Measurements from ENCODE around the gene STUM. TPM values are rescaled to one million over a fixed set of nuclear protein-coding genes. Genes with fewer than 3 reads are reported as not detected.

STUM gene
- total RNA-seq, 1 experiment from 2014 or later: not detected

GRCh38 chr1:226588484-226588883, 39.9 kb downstream of the STUM start:
- CTCF ChIA-PET: no interaction called here
- no peak for DNase-seq
- Mint-ChIP-seq H3K9me3 (ENCODE audit: low read depth, unreplicated experiment) (no peaks in the 10 kb centered on the region), H3K27ac (ENCODE audit: unreplicated experiment) (no peak overlapping the region), H3K4me3 (ENCODE audit: low read depth, unreplicated experiment) (no peak overlapping the region), H3K36me3 (ENCODE audit: insufficient read depth, unreplicated experiment) (no peaks in the 10 kb centered on the region), H3K27me3 (ENCODE audit: unreplicated experiment) (peaks cover 27% of the 10 kb centered on the region), H3K4me1 (ENCODE audit: low read depth, unreplicated experiment) (no peaks in the 10 kb centered on the region)
- BruUV-seq (replicated peaks): no TSS peak
- intact Hi-C loops (cut with micrococcal nuclease; ENCODE audit: unreplicated experiment): no loop called here
- TF ChIP-seq CTCF (IDR thresholded peaks at IDR 0.05; ENCODE audit: unreplicated experiment): no peak

GRCh38 chr1:226589008-226589733, 40.6 kb downstream of the STUM start:
- TF ChIP-seq CTCF (IDR thresholded peaks at IDR 0.05; ENCODE audit: unreplicated experiment): no peak
- H3K4me1 Mint-ChIP-seq (ENCODE audit: low read depth, unreplicated experiment): no peaks in the 10 kb centered on the region
- no peak for DNase-seq
- CTCF ChIA-PET: interaction anchor here (0.6 kb wide), 1 partner anchor 267 kb away, joined by 3 read pairs; no protein-coding TSS in a partner anchor
- no peak overlapping the region for H3K4me3 Mint-ChIP-seq (ENCODE audit: low read depth, unreplicated experiment)
- no peak overlapping the region for H3K27ac Mint-ChIP-seq (ENCODE audit: unreplicated experiment)
- peaks cover 34% of the 10 kb centered on the region for H3K27me3 Mint-ChIP-seq (ENCODE audit: unreplicated experiment)
- no peaks in the 10 kb centered on the region for H3K9me3 Mint-ChIP-seq (ENCODE audit: low read depth, unreplicated experiment)
- H3K36me3 Mint-ChIP-seq (ENCODE audit: insufficient read depth, unreplicated experiment): no peaks in the 10 kb centered on the region
- BruUV-seq (replicated peaks): no TSS peak
- intact Hi-C loops (cut with micrococcal nuclease; ENCODE audit: unreplicated experiment): no loop called here

GRCh38 chr1:226590614-226591013, 42.0 kb downstream of the STUM start:
- DNase-seq: no peak
- H3K9me3 Mint-ChIP-seq (ENCODE audit: low read depth, unreplicated experiment): peaks cover 2% of the 10 kb centered on the region
- H3K4me1 Mint-ChIP-seq (ENCODE audit: low read depth, unreplicated experiment): no peaks in the 10 kb centered on the region
- CTCF ChIA-PET: no interaction called here
- H3K4me3 Mint-ChIP-seq (ENCODE audit: low read depth, unreplicated experiment): no peak overlapping the region
- H3K36me3 Mint-ChIP-seq (ENCODE audit: insufficient read depth, unreplicated experiment): no peaks in the 10 kb centered on the region
- peaks cover 48% of the 10 kb centered on the region for H3K27me3 Mint-ChIP-seq (ENCODE audit: unreplicated experiment)
- TF ChIP-seq CTCF (IDR thresholded peaks at IDR 0.05; ENCODE audit: unreplicated experiment): no peak
- H3K27ac Mint-ChIP-seq (ENCODE audit: unreplicated experiment): no peak overlapping the region
- BruUV-seq (replicated peaks): no TSS peak
- intact Hi-C loops (cut with micrococcal nuclease; ENCODE audit: unreplicated experiment): no loop called here

GRCh38 chr1:226593541-226593940, 45.0 kb downstream of the STUM start:
- Mint-ChIP-seq H3K9me3 (ENCODE audit: low read depth, unreplicated experiment) (peaks cover 2% of the 10 kb centered on the region), H3K36me3 (ENCODE audit: insufficient read depth, unreplicated experiment) (no peaks in the 10 kb centered on the region), H3K4me3 (ENCODE audit: low read depth, unreplicated experiment) (no peak overlapping the region), H3K27ac (ENCODE audit: unreplicated experiment) (no peak overlapping the region), H3K4me1 (ENCODE audit: low read depth, unreplicated experiment) (no peaks in the 10 kb centered on the region), H3K27me3 (ENCODE audit: unreplicated experiment) (peaks cover 77% of the 10 kb centered on the region)
- DNase-seq: no peak
- no peak for TF ChIP-seq CTCF (IDR thresholded peaks at IDR 0.05; ENCODE audit: unreplicated experiment)
- BruUV-seq (replicated peaks): no TSS peak
- intact Hi-C loops (cut with micrococcal nuclease; ENCODE audit: unreplicated experiment): no loop called here
- CTCF ChIA-PET: interaction anchor here (0.8 kb wide), 1 partner anchor 103 kb away, joined by 6 read pairs; no protein-coding TSS in a partner anchor

Measured in Calu3 (cell line).